HG03378 (cell line): Measurements from ENCODE around the gene BAK1.
"Not testable (repeated sequence)": the region's sequence is repeated elsewhere in the genome, so short reads cannot be mapped to it uniquely, and the experiment has no call there.

Source experiments
- ATAC-seq: cut with Tn5 transposase; IDR thresholded peaks from one replicate; pipeline ENCODE4 v1.9.1; 2021; ENCODE audit warnings: mild to moderate bottlenecking, moderate library complexity; ENCODE audit not compliant: unreplicated experiment

Gene BAK1

GRCh38 chr6:33552883-33553282, 27.2 kb downstream of the BAK1 start:
- ATAC-seq = not testable (repeated sequence)

GRCh38 chr6:33552252-33552651, 27.8 kb downstream of the BAK1 start:
- no peak for ATAC-seq

- ATAC-seq = no peak
Observed at GRCh38 chr6:33551538-33551937, 28.5 kb downstream of the BAK1 start.

GRCh38 chr6:33549896-33550295, 30.2 kb downstream of the BAK1 start:
- no peak for ATAC-seq

GRCh38 chr6:33549196-33549595, 30.9 kb downstream of the BAK1 start:
- ATAC-seq = no peak

- ATAC-seq = no peak
Observed at GRCh38 chr6:33547499-33547898, 32.6 kb downstream of the BAK1 start.

GRCh38 chr6:33546766-33547165, 33.3 kb downstream of the BAK1 start:
- ATAC-seq = no peak

- not testable (repeated sequence) for ATAC-seq
Observed at GRCh38 chr6:33545292-33545691, 34.8 kb downstream of the BAK1 start.

GRCh38 chr6:33543116-33543515, 37.0 kb downstream of the BAK1 start:
- no peak for ATAC-seq

GRCh38 chr6:33540768-33541167, 39.3 kb downstream of the BAK1 start:
- ATAC-seq = no peak

GRCh38 chr6:33534702-33535101, 45.4 kb downstream of the BAK1 start:
- no peak for ATAC-seq

GRCh38 chr6:33533163-33533869, 46.8 kb downstream of the BAK1 start:
- ATAC-seq = not testable (repeated sequence)

GRCh38 chr6:33532431-33532830, 47.6 kb downstream of the BAK1 start:
- not testable (repeated sequence) for ATAC-seq

GRCh38 chr6:33530617-33531016, 49.5 kb downstream of the BAK1 start:
- not testable (repeated sequence) for ATAC-seq
